PC-3 (cell line): ENCODE results near the gene TMEM184A. TPM values are rescaled to one million over a fixed set of nuclear protein-coding genes. Genes with fewer than 3 reads are reported as not detected.

Experiments
- ATAC-seq: fragments of 200-7000 bp; cut with Tn5 transposase; 2 replicates; pipeline ENCODE4 v1.9.1; 2020; ENCODE audit warnings: mild to moderate bottlenecking, moderate library complexity
- BruUV-seq: library from RNA; stranded (reverse); fragments of 400-500 nt; replicated peaks from 2 replicates; lab custom pipeline; 2021; lab: Mats Ljungman, UMichigan
- CTCF ChIA-PET: fragments of 300-600 bp; sonication (Branson Sonifier 250); formaldehyde crosslinking; loops from one replicate; lab custom pipeline; 2022; ENCODE audit warnings: antibody characterized with exemption; lab: Charles Lee
- POLR2A ChIA-PET: fragments of 300-600 bp; sonication (Branson Sonifier 250); formaldehyde crosslinking; loops from one replicate; lab custom pipeline; 2022; ENCODE audit warnings: antibody characterized with exemption; ENCODE audit not compliant: unreplicated experiment; lab: Charles Lee
- DNase-seq: peaks from one replicate; pipeline ENCODE4 v3.0.0-alpha.2; 2015
- H2AFZ ChIP-seq: fragments of 300-600 bp; sonication (generic); 2 replicates; pipeline ENCODE4 v1.6.0; 2016; ENCODE audit warnings: antibody characterized with exemption, low read length
- H3F3A ChIP-seq: fragments of 300-600 bp; sonication (generic); one replicate; pipeline ENCODE4 v1.6.0; 2017; ENCODE audit warnings: antibody characterized with exemption, low read length, control low read depth, mild to moderate bottlenecking; ENCODE audit not compliant: unreplicated experiment
- H3K27ac ChIP-seq: fragments of 300-600 bp; sonication (generic); 2 replicates; pipeline ENCODE4 v1.5.1; 2016; ENCODE audit warnings: mild to moderate bottlenecking, low read length
- H3K27me3 ChIP-seq: fragments of 300-600 bp; sonication (generic); 2 replicates; pipeline ENCODE4 v1.6.1; 2016; ENCODE audit warnings: low read length, mixed read lengths
- H3K36me3 ChIP-seq: fragments of 300-600 bp; sonication (generic); 2 replicates; pipeline ENCODE4 v1.6.1; 2016; ENCODE audit warnings: low read depth, mixed run types, low read length, mixed read lengths
- H3K4me1 ChIP-seq: fragments of 300-600 bp; sonication (generic); 2 replicates; pipeline ENCODE4 v1.5.1; 2016; ENCODE audit warnings: low read length; ENCODE audit not compliant: insufficient read depth
- H3K4me2 ChIP-seq: fragments of 300-600 bp; sonication (generic); 2 replicates; pipeline ENCODE4 v1.6.0; 2016; ENCODE audit warnings: low read length
- H3K4me3 ChIP-seq: fragments of 300-600 bp; sonication (generic); 2 replicates; pipeline ENCODE4 v1.5.1; 2016; ENCODE audit warnings: mild to moderate bottlenecking, low read length, mixed read lengths
- H3K79me2 ChIP-seq: fragments of 300-600 bp; sonication (generic); 2 replicates; pipeline ENCODE4 v1.6.1; 2017; ENCODE audit warnings: low read length, mixed read lengths
- H3K9ac ChIP-seq: fragments of 300-600 bp; sonication (generic); 2 replicates; pipeline ENCODE4 v1.6.0; 2016; ENCODE audit warnings: mild to moderate bottlenecking, low read length
- H3K9me2 ChIP-seq: fragments of 300-600 bp; sonication (generic); replicated peaks from 2 replicates; pipeline ENCODE4 v1.6.1; 2016; ENCODE audit warnings: mixed run types, low read length, mixed read lengths
- H3K9me3 ChIP-seq: fragments of 300-600 bp; sonication (generic); 2 replicates; pipeline ENCODE4 v1.6.1; 2016; ENCODE audit warnings: low read length, mixed read lengths
- H4K20me1 ChIP-seq: fragments of 300-600 bp; sonication (generic); 2 replicates; pipeline ENCODE4 v1.6.1; 2016; ENCODE audit warnings: low read length, mixed read lengths
- CTCF ChIP-seq: fragments of 300-600 bp; sonication (generic); conservative IDR thresholded peaks from 2 replicates; pipeline ENCODE4 v1.5.1; 2017; ENCODE audit warnings: antibody characterized with exemption, low read depth, mild to moderate bottlenecking, low read length
- EZH2 ChIP-seq: fragments of 300-600 bp; sonication (generic); IDR thresholded peaks from one replicate; pipeline ENCODE4 v1.6.1; 2017; ENCODE audit warnings: antibody characterized with exemption, mild to moderate bottlenecking, low read length; ENCODE audit not compliant: unreplicated experiment
- EZH2phosphoT487 ChIP-seq: fragments of 300-600 bp; sonication (generic); IDR thresholded peaks from 2 replicates; pipeline ENCODE4 v1.6.1; 2018; ENCODE audit warnings: mild to moderate bottlenecking, antibody characterized with exemption, low read length, borderline replicate concordance
- intact Hi-C: fragments of 100-400 bp; cut with micrococcal nuclease; formaldehyde crosslinking; loops from 2 replicates; pipeline ENCODE4 v1.9.0; 2023
- total RNA-seq: library from RNA; depleted of rRNA; stranded (reverse); fragments of >200 nt; gene quantifications from 2 replicates; pipeline ENCODE4 v1.2.3, GENCODE V29; 2014

Gene TMEM184A
- total RNA-seq, 1 experiment from 2014 or later: 23.1 TPM

- Histone ChIP-seq H3K36me3 (no peaks in the 10 kb centered on the region), H3K27ac (no peak overlapping the region), H4K20me1 (no peaks in the 10 kb centered on the region), H3K79me2 (no peaks in the 10 kb centered on the region), H3K4me2 (no peak overlapping the region), H2AFZ (no peak overlapping the region), H3K4me1 (no peaks in the 10 kb centered on the region), H3K4me3 (no peak overlapping the region), H3K27me3 (peaks cover 45% of the 10 kb centered on the region), H3K9me3 (no peaks in the 10 kb centered on the region), H3K9ac (no peak overlapping the region), H3K9me2 (no peaks in the 10 kb centered on the region), H3F3A (no peaks in the 10 kb centered on the region)
- TF ChIP-seq CTCF: no peak
- TF ChIP-seq EZH2phosphoT487: no peak
- no peak for TF ChIP-seq EZH2
- intact Hi-C loops: no loop called here
- no TSS peak for BruUV-seq
- no peak for DNase-seq
- ChIA-PET POLR2A (no interaction called here), CTCF (no interaction called here)
- no peak for ATAC-seq
Measured at GRCh38 chr7:1599640-1600395, 43.8 kb upstream of the TMEM184A start.

- Histone ChIP-seq H4K20me1 (no peaks in the 10 kb centered on the region), H3K79me2 (no peaks in the 10 kb centered on the region), H3K9me2 (no peaks in the 10 kb centered on the region), H3K27me3 (peaks cover 40% of the 10 kb centered on the region), H3K36me3 (no peaks in the 10 kb centered on the region), H3F3A (no peaks in the 10 kb centered on the region), H3K4me1 (no peaks in the 10 kb centered on the region), H3K9me3 (no peaks in the 10 kb centered on the region), H3K4me3 (no peak overlapping the region), H2AFZ (no peak overlapping the region), H3K4me2 (no peak overlapping the region), H3K27ac (no peak overlapping the region), H3K9ac (no peak overlapping the region)
- no TSS peak for BruUV-seq
- TF ChIP-seq CTCF: no peak
- TF ChIP-seq EZH2: no peak
- no peak for TF ChIP-seq EZH2phosphoT487
- intact Hi-C loops: no loop called here
- ChIA-PET POLR2A (no interaction called here), CTCF (no interaction called here)
- no peak for DNase-seq
- ATAC-seq: no peak
Measured at GRCh38 chr7:1598961-1599639, 43.1 kb upstream of the TMEM184A start.

GRCh38 chr7:1598286-1598685 lies 42.3 kb upstream of the TMEM184A start:
- Histone ChIP-seq H3K27ac (no peak overlapping the region), H3K4me1 (no peaks in the 10 kb centered on the region), H3K9me3 (no peaks in the 10 kb centered on the region), H3F3A (no peaks in the 10 kb centered on the region), H3K4me2 (no peak overlapping the region), H3K4me3 (no peak overlapping the region), H4K20me1 (no peaks in the 10 kb centered on the region), H3K9ac (no peak overlapping the region), H3K36me3 (no peaks in the 10 kb centered on the region), H2AFZ (no peak overlapping the region), H3K79me2 (no peaks in the 10 kb centered on the region), H3K9me2 (no peaks in the 10 kb centered on the region), H3K27me3 (peaks cover 33% of the 10 kb centered on the region)
- POLR2A ChIA-PET: no interaction called here
- intact Hi-C loops: no loop called here
- CTCF ChIA-PET: no interaction called here
- DNase-seq (no peak), ATAC-seq (no peak)
- TF ChIP-seq EZH2: no peak
- no peak for TF ChIP-seq EZH2phosphoT487
- TF ChIP-seq CTCF: no peak
- no TSS peak for BruUV-seq
